K562 (cell line): ENCODE measurements around the gene DOCK1. TPM values are rescaled to one million over a fixed set of nuclear protein-coding genes. Genes with fewer than 3 reads are reported as not detected.

Experiments used
- ATAC-seq: fragments of 200-7000 bp; cut with Tn5 transposase; 3 replicates; pipeline ENCODE4 v1.9.1; 2020; ENCODE audit warnings: moderate library complexity
- BruUV-seq: library from RNA; stranded (reverse); fragments of 400-500 nt; replicated peaks from 2 replicates; lab custom pipeline; 2021; lab: Mats Ljungman, UMichigan
- CTCF ChIA-PET: fragments of 300-600 bp; formaldehyde crosslinking; extraction: SDS; loops from one replicate; lab custom pipeline; 2021; ENCODE audit warnings: low intra/inter-chr PET ratio; lab: Yijun Ruan, JAX
- POLR2A ChIA-PET: fragments of 300-600, 350-650 bp; sonication (Branson Sonifier 250); formaldehyde crosslinking; extraction: SDS; loops from one replicate; lab custom pipeline; 2021; ENCODE audit warnings: antibody characterized with exemption, inconsistent platforms; lab: Yijun Ruan, JAX
- DNase-seq, 4 experiments: peaks; one replicate each; pipeline versions ENCODE4 v3.0.0 to v3.0.0-alpha.2; 2011 to 2018; ENCODE audit warnings: low spot score in 3 of 4, mixed read lengths in 3 of 4; ENCODE audit errors: extremely low read depth in 1 of 4
- FAIRE-seq: peaks from 2 replicates; lab custom pipeline; 2011; peaks lifted over from hg19 to GRCh38; lab: Jason Lieb, UNC
- H2AFZ ChIP-seq: 2 replicates; pipeline ENCODE4 v1.6.0; 2011; ENCODE audit warnings: low read depth, low read length, control low read depth, inconsistent platforms
- H3K27ac ChIP-seq: fragments of 200-600 bp; 3 replicates; pipeline ENCODE4 v1.8.0; 2011; ENCODE audit warnings: low read depth, mild to moderate bottlenecking, control low read depth, inconsistent platforms, low read length, moderate library complexity, mixed read lengths; ENCODE audit errors: extremely low read depth
- H3K27me3 ChIP-seq, 2 experiments: fragments of 300-600 bp in 1 of 2; 2 replicates in 1 of 2; 3 replicates in 1 of 2; pipeline versions ENCODE4 v1.6.0 to v1.8.0; 2011; ENCODE audit warnings: inconsistent platforms in 2 of 2, low read length in 2 of 2, mild to moderate bottlenecking in 1 of 2, mixed read lengths in 1 of 2, moderate library complexity in 1 of 2; ENCODE audit not compliant: control insufficient read depth in 2 of 2, insufficient read depth in 2 of 2
- H3K36me3 ChIP-seq: fragments of 300-600 bp; 3 replicates; pipeline ENCODE4 v1.8.0; 2011; ENCODE audit warnings: mild to moderate bottlenecking, low read length, inconsistent platforms; ENCODE audit not compliant: control insufficient read depth, insufficient read depth
- H3K4me1 ChIP-seq, 2 experiments: fragments of 200-600 bp in 1 of 2; replicated peaks in 1 of 2; 2 replicates in 1 of 2; 3 replicates in 1 of 2; pipeline versions ENCODE4 v1.5.1 to v1.8.0; 2011; ENCODE audit warnings: inconsistent platforms in 2 of 2, low read length in 2 of 2, mild to moderate bottlenecking in 1 of 2, mixed read lengths in 1 of 2, moderate library complexity in 1 of 2; ENCODE audit not compliant: control insufficient read depth in 2 of 2, insufficient read depth in 2 of 2
- H3K4me2 ChIP-seq: 2 replicates; pipeline ENCODE4 v1.6.1; 2011; ENCODE audit warnings: low read length, control low read depth, inconsistent platforms, mixed read lengths; ENCODE audit not compliant: insufficient read depth
- H3K4me3 ChIP-seq: fragments of 200-600 bp; sonication (generic), shearing (Covaris generic); 2 replicates; pipeline ENCODE4 v1.5.1; 2016; ENCODE audit warnings: control low read depth, inconsistent platforms
- H3K79me2 ChIP-seq: fragments of 200-600 bp; 3 replicates; pipeline ENCODE4 v1.8.0; 2011; ENCODE audit warnings: low read length, inconsistent platforms; ENCODE audit not compliant: control insufficient read depth, insufficient read depth
- H3K9ac ChIP-seq, 2 experiments: 2 replicates each; pipeline versions ENCODE4 v1.6.0 to v1.6.1; 2011; ENCODE audit warnings: low read depth in 2 of 2, low read length in 2 of 2, control low read depth in 1 of 2, inconsistent platforms in 1 of 2, mild to moderate bottlenecking in 1 of 2, mixed read lengths in 1 of 2; ENCODE audit not compliant: insufficient read depth in 1 of 2
- H3K9me1 ChIP-seq: one replicate; pipeline ENCODE4 v1.6.0; 2011; ENCODE audit warnings: inconsistent platforms, mild to moderate bottlenecking, low read length, moderate library complexity; ENCODE audit not compliant: control insufficient read depth, insufficient read depth
- H3K9me3 ChIP-seq: replicated peaks from 2 replicates; pipeline ENCODE4 v1.5.1; 2011; ENCODE audit warnings: low read depth, low read length, inconsistent platforms; ENCODE audit not compliant: control insufficient read depth, insufficient read depth
- H4K20me1 ChIP-seq: replicated peaks from 2 replicates; pipeline ENCODE4 v1.6.1; 2011; ENCODE audit warnings: low read length, inconsistent platforms, mixed read lengths; ENCODE audit not compliant: control insufficient read depth, insufficient read depth
- CREM ChIP-seq: IDR thresholded peaks from 2 replicates; pipeline ENCODE4 v1.6.1; 2014; ENCODE audit warnings: antibody characterized with exemption, low read depth
- ELF2 ChIP-seq: fragments of 250-450 bp; sonication (Bioruptor Pico); IDR thresholded peaks from 2 replicates; pipeline ENCODE4 v1.5.0; 2021; ENCODE audit warnings: mild to moderate bottlenecking
- KAT7 ChIP-seq: sonication (generic); formaldehyde crosslinking; IDR thresholded peaks from 2 replicates; pipeline ENCODE4 v1.8.0; 2022; ENCODE audit warnings: missing genetic modification reagents, mild to moderate bottlenecking, borderline replicate concordance
- L3MBTL2 ChIP-seq: fragments of 450-650 bp; IDR thresholded peaks from 2 replicates; pipeline ENCODE4 v1.6.1; 2016; ENCODE audit warnings: mild to moderate bottlenecking, moderate library complexity
- PRMT5 ChIP-seq: sonication (generic); formaldehyde crosslinking; IDR thresholded peaks from 2 replicates; pipeline ENCODE4 v1.5.0; 2020; ENCODE audit warnings: missing genetic modification reagents
- RFX7 ChIP-seq: fragments of 250-450 bp; sonication (Bioruptor Pico); IDR thresholded peaks from 2 replicates; pipeline ENCODE4 v1.5.1; 2021; ENCODE audit warnings: mild to moderate bottlenecking
- SRF ChIP-seq, 2 experiments: fragments of 250-450, 450-650 bp in 1 of 2; sonication (Bioruptor Pico) in 1 of 2; sonication (generic) in 1 of 2; formaldehyde crosslinking; IDR thresholded peaks; 2 replicates each; pipeline versions ENCODE4 v1.5.0 to v1.5.1; 2020 to 2022; ENCODE audit warnings: mild to moderate bottlenecking in 1 of 2, missing genetic modification reagents in 1 of 2
- TRIM24 ChIP-seq, 2 experiments: fragments of 450-650 bp; IDR thresholded peaks; 2 replicates each; pipeline ENCODE4 v1.6.1; 2016
- ZNF184 ChIP-seq: sonication (generic); formaldehyde crosslinking; IDR thresholded peaks from 2 replicates; pipeline ENCODE4 v1.5.0; 2020; ENCODE audit warnings: missing genetic modification reagents
- ZNF3 ChIP-seq: fragments of 250-450 bp; sonication (Bioruptor Pico); IDR thresholded peaks from 2 replicates; pipeline ENCODE4 v1.5.0; 2021; ENCODE audit warnings: mild to moderate bottlenecking, moderate library complexity
- ZNF347 ChIP-seq: fragments of 450-650 bp; formaldehyde crosslinking; IDR thresholded peaks from 2 replicates; pipeline ENCODE4 v1.4.0; 2020; ENCODE audit warnings: low read depth, mild to moderate bottlenecking, moderate library complexity
- ZNF79 ChIP-seq: fragments of 250-450 bp; sonication (Bioruptor Pico); IDR thresholded peaks from 2 replicates; pipeline ENCODE4 v1.4.0; 2020; ENCODE audit warnings: low read depth, mild to moderate bottlenecking, moderate library complexity
- ZZZ3 ChIP-seq: fragments of 450-650 bp; IDR thresholded peaks from 2 replicates; pipeline ENCODE4 v1.6.1; 2016; ENCODE audit warnings: antibody characterized with exemption, mild to moderate bottlenecking, moderate library complexity
- WGBS: fragments of 100-300 bp; shearing (Covaris generic); methylation state at CpG from one replicate; pipeline ENCODE4 v1.1.6; 2016; ENCODE audit warnings: low coverage, mixed read lengths; ENCODE audit not compliant: insufficient coverage; ENCODE audit errors: missing lambda C conversion rate; 5-methylcytosine and 5-hydroxymethylcytosine counted together
- in situ Hi-C: fragments of 300-500 bp; cut with MboI; formaldehyde crosslinking; loops from 4 replicates; pipeline ENCODE4 v1.15.0; 2018; ENCODE audit warnings: inconsistent platforms, mixed read lengths
- intact Hi-C: fragments of 100-400 bp; cut with micrococcal nuclease; formaldehyde crosslinking; loops from 2 replicates; pipeline ENCODE4 v1.14.2; 2022
- polyA plus RNA-seq, 8 experiments: library from polyadenylated mRNA; depleted of rRNA in 4 of 8; stranded (reverse) in 5 of 8; unstranded in 3 of 8; fragments of >200 nt; fragmentation: Nextera tagmentation in 2 of 8; fragmentation: Illumina TruSeq in 1 of 8; extraction: Ambion mirVana in 2 of 8; extraction: Trizol in 1 of 8; gene quantifications; 2 replicates each; pipeline versions ENCODE4 v1.2.1 to v1.2.3, GENCODE V29; 2011 to 2014; ENCODE audit warnings: inconsistent platforms in 1 of 8, missing spikeins in 1 of 8
- total RNA-seq, 7 experiments: library from RNA; depleted of rRNA in 6 of 7; stranded (reverse); fragments of >200 nt in 6 of 7; fragmentation: Illumina TruSeq in 2 of 7; extraction: Trizol in 2 of 7; gene quantifications; 2 replicates each; pipeline versions ENCODE4 v1.2.1 to v1.2.3, GENCODE V29; 2011 to 2021; ENCODE audit warnings: low replicate concordance in 1 of 7
- TF ChIP-seq, protein P1 (sequence below): IDR thresholded peaks from 3 replicates; pipeline ENCODE4 v1.6.1; 2011; ENCODE audit warnings: borderline replicate concordance, mild to moderate bottlenecking; ENCODE audit not compliant: insufficient read length, insufficient read depth
- TF ChIP-seq, protein P2 (sequence below): IDR thresholded peaks from 2 replicates; pipeline ENCODE4 v1.6.1; 2012; ENCODE audit warnings: low read depth, low read length, improper control_type of control experiment, borderline replicate concordance

Gene DOCK1
- total and polyA plus RNA-seq, 9 of the 15 experiments (the other 6 are each of a cell fraction or from before 2014, with no cell fraction given), result 0.31 TPM; not detected in 8

DNA sequence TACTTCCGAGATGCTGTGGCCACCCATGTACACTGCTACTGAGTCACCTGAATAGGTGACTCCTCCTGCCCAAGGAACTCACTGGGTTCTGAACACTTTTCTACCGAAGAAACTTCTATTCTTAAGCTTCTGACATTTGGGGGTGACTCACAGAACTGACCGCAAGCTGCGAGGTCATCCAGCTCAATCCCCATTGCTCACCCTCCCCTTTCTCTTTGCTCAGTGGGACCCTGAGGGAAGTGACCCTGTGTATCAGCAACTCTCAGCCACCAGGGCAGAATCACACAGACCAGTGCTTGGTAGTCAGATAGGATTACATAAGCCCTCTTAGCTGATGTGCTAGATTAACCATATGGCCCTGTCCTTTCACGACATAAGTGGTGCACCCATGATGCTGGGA, 244.9 kb downstream of the DOCK1 start:
- no peak overlapping the region for H3K4me3 ChIP-seq
- DNase-seq (no peak), FAIRE-seq (no peak), ATAC-seq (no peak)
- H3K9me3 ChIP-seq, result no peaks in the 10 kb centered on the region
- H4K20me1 ChIP-seq, result no peaks in the 10 kb centered on the region
- H3K9me1 ChIP-seq, result no peaks in the 10 kb centered on the region
- ChIA-PET POLR2A (no interaction called here), CTCF (no interaction called here)
- no peak overlapping the region for H3K27ac ChIP-seq
- no TSS peak for BruUV-seq
- no peak overlapping the region for H2AFZ ChIP-seq
- no peak overlapping the region for H3K9ac ChIP-seq
- no peaks in the 10 kb centered on the region for H3K4me1 ChIP-seq
- H3K27me3 ChIP-seq, result no peaks in the 10 kb centered on the region
- in situ Hi-C loops (no loop called here), intact Hi-C loops (no loop called here)
- WGBS, result 0% methylated on average over 3 of the region's 5 CpGs
- no peak overlapping the region for H3K4me2 ChIP-seq
- no peak for TF ChIP-seq TRIM24 (IDR thresholded peaks at IDR 0.05)
- H3K36me3 ChIP-seq, result no peaks in the 10 kb centered on the region
- no peaks in the 10 kb centered on the region for H3K79me2 ChIP-seq

DNA sequence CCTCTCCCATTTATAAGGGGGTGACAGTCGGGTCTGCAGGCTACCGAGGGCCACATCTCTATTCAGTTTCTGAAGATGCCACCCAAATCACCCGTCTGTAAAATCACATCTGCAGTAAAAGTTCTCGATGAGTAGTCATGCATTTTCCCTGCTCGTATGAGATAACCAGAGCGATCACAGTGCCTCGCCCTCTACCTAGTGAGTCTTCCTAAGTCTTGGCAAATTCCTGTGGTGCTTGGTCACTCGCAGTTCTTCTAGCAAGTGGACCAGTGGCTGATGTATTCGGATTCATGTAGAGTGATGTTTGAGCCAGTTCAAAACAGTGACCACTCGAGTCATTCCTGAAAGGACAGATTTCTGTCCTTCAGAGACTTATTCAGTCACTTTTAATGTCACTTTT, 246.3 kb downstream of the DOCK1 start:
- intact Hi-C loops (no loop called here), in situ Hi-C loops (no loop called here)
- Histone ChIP-seq H3K4me2 (no peak overlapping the region), H3K9me1 (no peaks in the 10 kb centered on the region), H3K27ac (no peak overlapping the region), H3K9ac (no peak overlapping the region), H3K36me3 (no peaks in the 10 kb centered on the region), H4K20me1 (no peaks in the 10 kb centered on the region), H3K9me3 (no peaks in the 10 kb centered on the region), H3K27me3 (no peaks in the 10 kb centered on the region), H3K4me1 (no peaks in the 10 kb centered on the region), H3K79me2 (no peaks in the 10 kb centered on the region), H3K4me3 (no peak overlapping the region), H2AFZ (no peak overlapping the region)
- DNase-seq, result no peak
- no peak for FAIRE-seq
- no peak for ATAC-seq
- WGBS, result 2% methylated on average over 8 of the region's 10 CpGs
- ChIA-PET POLR2A (no interaction called here), CTCF (no interaction called here)
- no TSS peak for BruUV-seq
- TF ChIP-seq L3MBTL2 (no peak), PRMT5 (CRISPR knock-in tag) (no peak), ZNF79 (CRISPR knock-in tag) (no peak), ZNF3 (CRISPR knock-in tag) (no peak), ZNF184 (CRISPR knock-in tag) (no peak), ELF2 (CRISPR knock-in tag) (no peak), RFX7 (CRISPR knock-in tag) (no peak), ZNF347 (no peak), CREM (no peak), SRF (CRISPR knock-in tag; IDR thresholded peaks at IDR 0.05) (no peak), ZZZ3 (no peak), KAT7 (CRISPR knock-in tag) (no peak)
- TF ChIP-seq, protein P1, sequence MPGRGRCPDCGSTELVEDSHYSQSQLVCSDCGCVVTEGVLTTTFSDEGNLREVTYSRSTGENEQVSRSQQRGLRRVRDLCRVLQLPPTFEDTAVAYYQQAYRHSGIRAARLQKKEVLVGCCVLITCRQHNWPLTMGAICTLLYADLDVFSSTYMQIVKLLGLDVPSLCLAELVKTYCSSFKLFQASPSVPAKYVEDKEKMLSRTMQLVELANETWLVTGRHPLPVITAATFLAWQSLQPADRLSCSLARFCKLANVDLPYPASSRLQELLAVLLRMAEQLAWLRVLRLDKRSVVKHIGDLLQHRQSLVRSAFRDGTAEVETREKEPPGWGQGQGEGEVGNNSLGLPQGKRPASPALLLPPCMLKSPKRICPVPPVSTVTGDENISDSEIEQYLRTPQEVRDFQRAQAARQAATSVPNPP, result no peak
- TF ChIP-seq, protein P2, sequence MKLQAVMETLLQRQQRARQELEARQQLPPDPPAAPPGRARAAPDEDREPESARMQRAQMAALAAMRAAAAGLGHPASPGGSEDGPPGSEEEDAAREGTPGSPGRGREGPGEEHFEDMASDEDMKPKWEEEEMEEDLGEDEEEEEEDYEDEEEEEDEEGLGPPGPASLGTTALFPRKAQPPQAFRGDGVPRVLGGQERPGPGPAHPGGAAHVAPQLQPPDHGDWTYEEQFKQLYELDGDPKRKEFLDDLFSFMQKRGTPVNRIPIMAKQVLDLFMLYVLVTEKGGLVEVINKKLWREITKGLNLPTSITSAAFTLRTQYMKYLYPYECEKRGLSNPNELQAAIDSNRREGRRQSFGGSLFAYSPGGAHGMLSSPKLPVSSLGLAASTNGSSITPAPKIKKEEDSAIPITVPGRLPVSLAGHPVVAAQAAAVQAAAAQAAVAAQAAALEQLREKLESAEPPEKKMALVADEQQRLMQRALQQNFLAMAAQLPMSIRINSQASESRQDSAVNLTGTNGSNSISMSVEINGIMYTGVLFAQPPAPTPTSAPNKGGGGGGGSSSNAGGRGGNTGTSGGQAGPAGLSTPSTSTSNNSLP, result no peak
